WI38 (cell line): ENCODE data around the gene SEMG1.

Source experiments
- H3K4me3 ChIP-seq: 2 replicates; pipeline ENCODE4 v1.5.1; 2011; ENCODE audit warnings: low read depth, mild to moderate bottlenecking, control low read depth, low read length
- CTCF ChIP-seq: IDR thresholded peaks from 2 replicates; pipeline ENCODE4 v1.5.1; 2012; ENCODE audit warnings: low read depth, mild to moderate bottlenecking, control low read depth, low read length

The SEMG1 gene

GRCh38 chr20:45257711-45258110 lies 50.9 kb downstream of the SEMG1 start:
- no peak overlapping the region for H3K4me3 ChIP-seq
- TF ChIP-seq CTCF, result no peak

- no peak for TF ChIP-seq CTCF
- no peak overlapping the region for H3K4me3 ChIP-seq
These were observed 51.4 kb downstream of the SEMG1 start for GRCh38 chr20:45258259-45258658.

GRCh38 chr20:45258664-45259063 lies 51.8 kb downstream of the SEMG1 start:
- TF ChIP-seq CTCF, result no peak
- no peak overlapping the region for H3K4me3 ChIP-seq
